Measurements from ENCODE around the gene BCAS3. TPM values are rescaled to one million over a fixed set of nuclear protein-coding genes. Genes with fewer than 3 reads are reported as not detected.

Gene BCAS3
- total RNA-seq, 1 experiment from 2014 or later = 26.3 TPM

GRCh38 chr17:61378658-61379456 is 701.2 kb downstream of the BCAS3 start:
- H3K36me3 ChIP-seq (ENCODE audit: control insufficient read depth in 1 of 2, insufficient read depth in 2 of 2, low read length in 2 of 2) = no peaks in the 10 kb centered on the region
- H3K9me2 ChIP-seq (ENCODE audit: insufficient read depth) = no peaks in the 10 kb centered on the region
- BruUV-seq (replicated peaks) = no TSS peak
- H3K4me1 ChIP-seq (ENCODE audit: control insufficient read depth in 1 of 2, insufficient read depth in 2 of 2, low read length in 2 of 2) = no peaks in the 10 kb centered on the region
- H3K27me3 ChIP-seq (ENCODE audit: insufficient read depth, low read length) = no peaks in the 10 kb centered on the region
- POLR2A ChIA-PET = no interaction called here
- RAD21 ChIA-PET (ENCODE audit: low non-redundant PET in 1 of 2, low total read pairs in 2 of 2, uncharacterized antibody in 2 of 2, unreplicated experiment in 2 of 2) = no interaction called here
- H3K79me2 ChIP-seq (ENCODE audit: insufficient read depth, low read length) = no peaks in the 10 kb centered on the region
- no peak overlapping the region for H3K4me2 ChIP-seq (ENCODE audit: low read length)
- DNase-seq (ENCODE audit: low read depth, low spot score) = no peak
- no peak for TF ChIP-seq TCF7L2 (IDR thresholded peaks at IDR 0.05; ENCODE audit: borderline replicate concordance, extremely low read depth, insufficient read depth, insufficient read length)
- no peak for TF ChIP-seq RAD21 (IDR thresholded peaks at IDR 0.05; ENCODE audit: low read depth)
- TF ChIP-seq ATF3 (IDR thresholded peaks at IDR 0.05) = no peak
- TF ChIP-seq CBX3 (IDR thresholded peaks at IDR 0.05; ENCODE audit: low read depth) = no peak
- TF ChIP-seq ZBTB33 (IDR thresholded peaks at IDR 0.05; ENCODE audit: extremely low read depth, insufficient replicate concordance, low read length) = no peak
- no peak for TF ChIP-seq MAX (IDR thresholded peaks at IDR 0.05)
- TF ChIP-seq JUND (IDR thresholded peaks at IDR 0.05) = no peak
- ATAC-seq = no peak
- CTCF ChIA-PET = no interaction called here
- H3K27ac ChIP-seq (ENCODE audit: low read depth, low read length) = no peak overlapping the region
- no peaks in the 10 kb centered on the region for H3K9me3 ChIP-seq (ENCODE audit: control insufficient read depth in 1 of 2, insufficient read depth in 1 of 2, low read depth in 1 of 2, low read length in 2 of 2)
- no peaks in the 10 kb centered on the region for H4K20me1 ChIP-seq (ENCODE audit: insufficient read depth)
- H3K4me3 ChIP-seq (replicated peaks in 1 of 2; ENCODE audit: low read depth in 1 of 2, low read length in 2 of 2) = no peak overlapping the region
- no peak overlapping the region for H3K9ac ChIP-seq (ENCODE audit: low read length)
- intact Hi-C loops (cut with micrococcal nuclease) = no loop called here
- no peak overlapping the region for H2AFZ ChIP-seq (ENCODE audit: low read depth, low read length, poor library complexity, severe bottlenecking)

All from HCT116 (cell line).